HK-2 (cell line): ENCODE measurements around the gene TARBP2.
"Not testable (repeated sequence)": the region's sequence is repeated elsewhere in the genome, so short reads cannot be mapped to it uniquely, and the experiment has no call there.

Source experiments
- DNase-seq: peaks from one replicate; pipeline ENCODE4 v3.0.0-alpha.2; 2018; ENCODE audit not compliant: unreplicated experiment

Gene TARBP2

GRCh38 chr12:53474819-53475218, 26.3 kb upstream of the TARBP2 start:
- DNase-seq = no peak

DNA sequence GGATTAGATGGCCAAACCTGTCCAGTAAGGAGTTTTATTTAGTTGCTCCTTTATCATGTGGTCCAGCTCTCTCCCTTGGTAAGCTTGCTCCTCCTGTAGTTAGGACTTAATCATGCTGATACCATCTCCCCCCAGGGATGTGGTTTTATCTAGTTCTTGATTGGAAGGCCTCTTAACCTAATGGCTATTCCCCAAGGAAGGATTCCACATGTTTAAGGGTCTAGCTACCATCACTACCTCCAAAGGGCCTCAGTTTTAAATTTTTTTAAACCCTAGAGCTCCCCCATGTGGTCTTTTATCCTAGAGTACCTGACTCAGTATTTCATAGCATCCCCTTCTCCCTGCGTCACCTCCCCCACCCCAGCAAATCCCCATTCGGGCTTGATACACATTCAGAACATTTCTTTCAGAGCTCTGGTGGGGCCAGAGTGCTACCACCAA, 24.3 kb upstream of the TARBP2 start:
- DNase-seq = no peak

DNA sequence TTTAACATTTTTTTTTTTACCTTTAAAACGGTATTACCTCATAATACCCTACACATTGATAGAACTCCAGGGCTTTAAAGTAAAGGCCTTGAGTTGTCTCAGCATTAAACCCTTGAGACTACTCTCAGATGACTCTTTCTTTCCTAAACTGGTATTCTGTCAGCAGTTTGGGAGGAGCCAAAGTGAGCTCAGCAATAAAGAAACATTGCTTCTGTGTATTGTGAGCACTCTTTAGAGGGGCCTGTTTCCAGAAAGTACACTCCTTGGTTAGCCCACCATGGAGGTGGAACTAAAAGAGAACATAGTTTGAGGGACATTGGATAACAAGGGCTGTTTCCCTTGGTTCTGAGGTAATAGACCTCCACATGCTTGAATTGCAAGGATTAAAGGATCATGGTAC, 22.2 kb upstream of the TARBP2 start:
- no peak for DNase-seq

DNA sequence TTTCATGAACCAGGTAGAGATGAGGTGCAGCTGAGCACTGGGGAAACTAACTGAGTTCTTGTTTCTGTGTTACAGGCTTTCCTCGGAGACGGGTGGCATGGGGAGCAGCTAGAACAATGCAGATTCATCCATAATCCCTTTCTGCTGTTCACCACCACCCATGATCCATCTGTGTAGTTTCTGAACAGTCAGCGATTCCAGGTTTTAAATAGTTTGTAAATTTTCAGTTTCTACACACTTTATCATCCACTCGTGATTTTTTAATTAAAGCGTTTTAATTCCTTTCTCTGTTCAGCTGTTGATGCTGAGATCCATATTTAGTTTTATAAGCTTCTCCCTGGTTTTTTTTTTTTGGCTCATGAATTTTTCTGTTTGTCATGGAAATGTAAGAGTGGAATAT, 21.8 kb upstream of the TARBP2 start:
- DNase-seq = no peak

DNA sequence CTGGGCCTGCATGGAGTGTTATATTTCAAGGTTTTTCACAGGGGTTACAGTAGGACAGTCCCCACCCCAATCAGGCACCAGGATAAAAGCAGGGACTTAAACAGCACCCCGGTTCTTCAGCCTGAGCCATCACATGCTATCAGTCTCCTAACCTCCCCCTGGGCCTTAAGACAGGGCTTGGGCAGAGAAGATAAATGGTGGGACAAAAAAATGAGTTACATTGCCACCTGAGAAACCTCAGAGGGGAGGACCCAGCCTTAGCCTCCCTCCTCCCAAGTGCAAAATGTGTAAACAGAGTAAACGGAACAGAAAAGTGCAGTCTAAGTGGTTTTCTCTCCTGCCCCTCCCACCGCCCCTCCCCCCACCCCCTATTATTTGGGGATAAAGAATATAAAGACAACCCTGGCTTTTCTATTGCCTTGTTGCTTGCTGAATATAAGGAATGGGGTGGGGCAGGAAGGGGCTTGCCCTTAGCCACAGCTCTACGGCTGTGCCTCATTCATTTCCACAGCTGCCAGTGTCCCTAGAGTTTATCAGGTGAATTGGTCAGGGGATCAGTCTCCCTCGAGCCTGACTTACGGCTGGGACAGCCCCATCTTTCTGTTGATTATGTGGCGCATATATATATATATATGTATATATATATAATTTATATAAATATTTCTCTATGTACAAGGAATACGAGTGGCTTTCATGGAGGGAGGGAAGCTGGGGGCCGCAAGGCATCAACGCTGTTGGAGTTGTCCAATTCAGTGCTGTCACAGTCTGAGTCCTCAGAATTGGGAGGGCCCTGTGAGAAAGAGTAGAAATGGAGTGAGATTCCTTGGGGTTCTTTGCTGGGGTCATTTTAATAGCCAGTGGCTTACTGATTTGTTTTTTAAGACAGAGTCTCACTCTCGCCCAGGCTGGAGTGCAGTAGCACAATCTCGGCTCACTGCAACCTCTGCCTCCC, 20.3 kb upstream of the TARBP2 start:
- DNase-seq = no peak

DNA sequence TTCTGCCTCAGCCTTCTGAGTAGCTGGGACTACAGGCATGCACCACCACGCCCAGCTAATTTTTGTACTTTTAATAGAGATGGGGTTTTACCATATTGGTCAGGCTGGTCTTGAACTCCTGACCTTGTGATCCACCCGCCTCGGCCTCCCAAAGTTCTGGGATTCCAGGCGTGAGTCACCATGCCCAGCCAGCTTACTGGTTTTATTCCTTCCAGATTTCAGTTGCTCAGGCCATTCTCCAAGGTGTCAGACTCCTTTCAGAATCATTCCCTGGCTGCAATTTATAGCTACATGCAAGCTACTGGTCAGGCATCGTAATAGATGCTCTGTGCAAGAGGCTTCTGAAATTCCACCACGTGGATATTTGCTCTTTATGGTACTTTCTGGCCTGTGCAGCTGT, 19.6 kb upstream of the TARBP2 start:
- not testable (repeated sequence) for DNase-seq

DNA sequence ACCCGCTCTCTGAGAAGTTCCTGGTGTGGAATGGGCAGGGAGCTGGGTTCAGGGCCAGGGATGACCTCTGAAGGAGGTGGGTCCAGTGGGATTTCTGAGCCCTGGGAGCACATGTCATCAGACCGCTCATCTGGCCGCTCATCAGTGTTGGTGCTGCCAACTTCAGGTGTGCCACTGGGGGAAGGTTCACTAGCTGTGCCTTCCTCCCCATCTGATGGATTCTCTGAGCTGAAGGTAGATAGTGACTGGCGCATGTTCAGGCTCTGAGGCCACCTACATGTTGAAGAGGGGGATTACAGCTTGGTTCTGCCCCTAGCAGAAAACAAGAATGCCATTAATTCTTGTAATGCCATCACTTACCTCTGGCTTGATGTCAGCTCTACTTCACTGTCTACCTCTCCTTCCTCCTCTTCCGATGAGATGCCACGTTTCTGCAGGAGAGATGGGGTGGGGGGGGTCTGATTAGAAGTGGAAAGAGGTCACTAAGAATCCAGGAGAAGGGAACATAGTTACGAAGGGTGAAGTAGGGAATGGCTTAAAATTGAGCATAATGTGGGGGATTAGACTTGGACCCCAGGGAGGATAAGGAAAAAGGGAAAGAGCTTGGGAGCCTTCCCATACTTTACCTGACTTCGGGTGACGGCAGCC, 19.0 kb upstream of the TARBP2 start:
- peak; percentile 20 for DNase-seq

GRCh38 chr12:53482626-53483168, 18.4 kb upstream of the TARBP2 start:
- no peak for DNase-seq

GRCh38 chr12:53483225-53483978, 17.7 kb upstream of the TARBP2 start:
- no peak for DNase-seq

GRCh38 chr12:53483979-53484377, 17.1 kb upstream of the TARBP2 start:
- DNase-seq = no peak

DNA sequence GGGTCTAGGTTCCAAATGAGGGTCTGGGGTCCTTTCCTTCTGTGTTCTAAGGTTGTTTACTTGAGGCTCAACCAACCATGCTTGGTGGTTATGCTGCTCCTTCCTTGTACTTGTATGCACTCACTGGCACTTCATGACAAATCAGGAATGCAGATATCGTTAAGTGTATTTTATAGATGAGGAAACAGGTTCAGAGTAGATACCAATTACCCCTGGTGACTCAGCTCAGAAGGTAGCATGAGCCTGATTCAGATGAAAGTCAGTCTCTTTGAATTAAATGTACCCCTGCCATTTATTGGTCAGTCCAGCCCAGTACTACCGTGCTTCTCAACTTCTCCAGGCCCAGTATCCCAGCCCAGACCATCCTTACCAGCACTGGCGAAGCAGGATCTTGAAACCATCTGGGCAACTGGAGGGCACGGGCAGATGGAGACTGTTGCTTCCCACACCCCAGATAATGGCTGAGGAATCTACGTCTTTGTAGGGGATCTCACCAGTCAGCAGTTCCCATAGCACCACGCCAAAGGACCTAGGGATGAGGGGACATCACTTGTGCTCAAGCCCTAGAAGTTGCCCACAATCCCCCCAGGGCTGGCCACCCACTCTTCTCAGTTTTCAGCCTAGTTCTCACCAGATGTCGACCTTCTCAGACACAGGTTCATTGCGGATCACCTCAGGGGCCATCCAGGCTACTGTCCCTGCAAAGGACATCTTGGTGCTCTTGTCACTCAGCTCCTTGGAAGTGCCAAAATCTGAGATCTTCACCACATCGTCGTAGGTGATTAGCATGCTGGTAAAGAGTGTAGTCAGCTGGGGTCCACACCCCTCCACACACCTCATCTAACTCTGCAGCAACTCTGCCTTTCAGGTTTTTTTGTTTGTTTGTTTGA, 16.2 kb upstream of the TARBP2 start:
- DNase-seq = no peak

DNA sequence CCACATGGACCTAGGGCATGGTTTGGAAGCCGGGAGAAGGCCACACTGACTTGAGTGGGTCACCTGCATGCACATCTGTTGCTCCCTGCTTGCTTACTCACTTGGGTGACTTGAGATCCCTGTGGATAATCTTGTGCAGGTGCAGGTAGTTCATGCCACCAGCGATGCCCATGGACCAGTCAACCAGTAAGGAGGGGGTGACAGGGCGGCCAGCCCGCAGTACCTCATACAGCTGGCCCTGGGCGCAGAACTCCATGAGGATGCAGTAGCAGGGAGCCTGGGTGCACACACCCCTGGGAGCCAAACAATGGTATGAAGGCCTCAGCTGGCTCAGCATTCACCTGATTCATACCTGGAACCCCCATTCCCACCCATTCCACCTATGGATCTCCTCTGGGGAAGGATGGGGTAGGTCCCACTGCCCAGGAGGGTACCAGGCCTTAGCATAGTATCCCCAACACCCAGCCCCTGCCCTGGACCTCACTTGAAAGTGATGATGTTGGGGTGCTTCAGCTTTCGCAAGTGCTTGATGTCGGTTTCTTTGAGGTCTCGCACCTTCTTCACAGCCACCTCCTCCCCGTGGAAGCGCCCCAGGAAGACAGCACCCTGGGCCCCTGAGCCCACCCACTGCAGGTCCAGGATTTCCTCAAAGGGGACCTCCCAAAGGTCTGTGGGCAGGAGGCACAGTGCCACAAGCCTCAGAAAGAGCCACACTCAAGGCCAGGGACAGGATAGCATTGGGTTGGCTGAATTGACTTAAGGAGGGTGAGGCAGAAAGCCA, 14.9 kb upstream of the TARBP2 start:
- DNase-seq = no peak

GRCh38 chr12:53486736-53487487, 14.2 kb upstream of the TARBP2 start:
- no peak for DNase-seq

DNA sequence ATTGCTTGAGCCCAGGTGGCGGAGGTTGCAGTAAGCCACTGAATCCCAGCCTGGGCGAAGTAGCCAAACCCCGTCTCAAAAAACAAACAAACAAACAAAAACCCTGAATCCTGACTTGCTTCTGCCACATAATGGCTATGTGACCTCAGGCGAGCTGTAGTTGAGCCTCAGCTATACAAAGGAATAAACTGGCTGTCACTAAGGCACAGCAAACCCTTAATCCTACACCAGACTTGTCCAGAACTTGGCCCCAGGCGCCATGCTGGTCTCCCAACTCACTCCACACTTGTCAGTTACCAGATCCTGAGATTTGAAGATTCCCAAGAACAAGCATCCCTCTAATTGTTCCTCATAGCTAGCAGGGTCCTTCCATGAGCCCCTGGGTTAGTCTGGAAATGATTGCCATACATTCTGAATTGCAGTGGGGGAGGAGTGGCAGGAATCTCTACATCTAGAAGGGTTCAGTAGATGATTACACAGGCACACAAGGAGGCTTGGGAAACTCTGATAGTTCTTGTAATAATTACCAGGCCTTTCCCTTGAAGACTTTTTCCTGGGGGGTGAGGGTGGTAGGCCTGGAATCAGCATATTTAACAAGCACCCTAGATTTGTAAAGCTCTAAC, 11.7 kb upstream of the TARBP2 start:
- no peak for DNase-seq

- DNase-seq = no peak
Observed at GRCh38 chr12:53492188-53492587, 8.9 kb upstream of the TARBP2 start.

DNA sequence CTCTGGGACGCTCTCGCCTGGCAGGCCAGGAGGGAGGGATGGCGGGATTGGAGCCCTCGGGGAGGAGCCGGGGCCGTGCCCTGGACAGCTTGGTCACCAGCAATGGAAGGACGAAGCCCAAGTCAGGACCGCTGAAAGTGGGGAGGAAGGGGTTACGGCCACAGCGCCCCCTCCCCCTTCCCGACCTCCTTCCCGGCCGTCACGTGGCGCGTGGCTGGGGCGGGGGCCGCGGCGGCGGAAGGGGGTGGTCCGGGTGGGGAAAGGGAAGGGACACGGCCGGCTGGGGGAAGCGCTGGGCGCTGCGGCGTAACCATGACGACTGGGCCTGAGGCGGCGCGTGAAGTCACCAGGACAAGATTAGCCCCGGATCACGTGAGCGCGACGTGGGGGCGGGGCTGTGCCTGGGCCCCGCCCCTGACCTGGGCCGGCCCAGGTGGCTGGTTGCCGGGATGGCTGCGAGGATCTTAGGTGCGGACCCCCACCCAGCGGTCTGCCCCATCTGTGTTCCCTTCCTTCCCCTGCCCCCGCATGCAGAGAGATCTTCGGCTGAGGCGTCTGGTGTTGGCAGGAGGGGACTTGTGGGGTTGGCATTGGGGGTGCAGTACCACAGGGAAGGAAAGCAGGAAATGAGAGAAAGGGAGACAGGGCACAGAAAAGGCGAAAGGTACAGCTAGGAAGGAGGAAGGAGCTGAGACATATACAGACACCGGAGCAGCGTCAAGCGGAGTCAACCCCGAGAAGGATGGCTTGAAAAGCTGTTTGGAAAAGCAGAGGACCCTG, 8.1 kb upstream of the TARBP2 start:
- peak; percentile 93 for DNase-seq

- no peak for DNase-seq
Observed at GRCh38 chr12:53493610-53494391, 7.3 kb upstream of the TARBP2 start.
